ENCODE results near the gene KIR3DL2. TPM values are rescaled to one million over a fixed set of nuclear protein-coding genes. Genes with fewer than 3 reads are reported as not detected.
"Not testable (repeated sequence)": the region's sequence is repeated elsewhere in the genome, so short reads cannot be mapped to it uniquely, and the experiment has no call there.

The KIR3DL2 gene
- total RNA-seq, 1 donor from 2014 or later = not detected

DNA sequence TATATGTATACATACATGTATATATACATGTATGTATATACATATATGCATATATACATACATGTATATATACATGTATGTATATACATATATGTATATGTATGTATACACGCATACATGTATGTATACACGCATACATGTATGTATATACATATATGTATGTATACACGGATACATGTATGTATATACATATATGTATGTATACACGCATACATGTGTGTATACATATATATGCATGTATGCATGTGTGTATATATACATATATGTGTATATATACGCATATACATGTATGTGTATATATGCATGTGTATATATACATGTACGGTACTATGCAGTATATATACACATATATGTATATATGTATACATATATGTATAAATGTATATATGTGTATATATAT lies 53.1 kb downstream of the KIR3DL2 start:
- H3K4me3 ChIP-seq (ENCODE audit: low read depth, low read length) = no peak overlapping the region
- TF ChIP-seq, protein P1, sequence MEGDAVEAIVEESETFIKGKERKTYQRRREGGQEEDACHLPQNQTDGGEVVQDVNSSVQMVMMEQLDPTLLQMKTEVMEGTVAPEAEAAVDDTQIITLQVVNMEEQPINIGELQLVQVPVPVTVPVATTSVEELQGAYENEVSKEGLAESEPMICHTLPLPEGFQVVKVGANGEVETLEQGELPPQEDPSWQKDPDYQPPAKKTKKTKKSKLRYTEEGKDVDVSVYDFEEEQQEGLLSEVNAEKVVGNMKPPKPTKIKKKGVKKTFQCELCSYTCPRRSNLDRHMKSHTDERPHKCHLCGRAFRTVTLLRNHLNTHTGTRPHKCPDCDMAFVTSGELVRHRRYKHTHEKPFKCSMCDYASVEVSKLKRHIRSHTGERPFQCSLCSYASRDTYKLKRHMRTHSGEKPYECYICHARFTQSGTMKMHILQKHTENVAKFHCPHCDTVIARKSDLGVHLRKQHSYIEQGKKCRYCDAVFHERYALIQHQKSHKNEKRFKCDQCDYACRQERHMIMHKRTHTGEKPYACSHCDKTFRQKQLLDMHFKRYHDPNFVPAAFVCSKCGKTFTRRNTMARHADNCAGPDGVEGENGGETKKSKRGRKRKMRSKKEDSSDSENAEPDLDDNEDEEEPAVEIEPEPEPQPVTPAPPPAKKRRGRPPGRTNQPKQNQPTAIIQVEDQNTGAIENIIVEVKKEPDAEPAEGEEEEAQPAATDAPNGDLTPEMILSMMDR (conservative IDR thresholded peaks at IDR 0.05; ENCODE audit: low read depth, low read length) = no peak
- DNase-seq (ENCODE audit: low read depth) = no peak

- DNase-seq (ENCODE audit: low read depth); H3K4me3 ChIP-seq (ENCODE audit: low read depth, low read length): not testable (repeated sequence)
These were observed 54.0 kb downstream of the KIR3DL2 start for GRCh38 chr19:54904261-54904660.

DNA sequence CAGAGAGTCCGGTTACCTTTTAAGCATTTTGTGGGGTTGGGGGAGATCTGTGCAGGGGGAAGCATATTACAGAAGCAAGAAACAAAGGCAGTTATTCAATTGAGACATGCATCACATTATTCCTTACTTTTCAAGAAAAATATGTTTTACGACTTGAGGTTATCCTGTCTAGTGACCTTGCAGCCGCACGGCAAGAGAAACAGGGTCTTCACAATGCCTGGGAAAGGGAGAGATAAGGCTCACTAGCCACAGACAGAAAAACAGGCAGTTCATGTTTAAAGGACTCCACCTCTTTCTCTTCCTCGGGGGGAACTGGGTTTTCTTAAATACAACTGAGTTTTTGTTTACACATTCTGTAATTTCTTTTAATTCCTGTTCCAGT lies 55.2 kb downstream of the KIR3DL2 start:
- TF ChIP-seq, protein P1 (conservative IDR thresholded peaks at IDR 0.05; ENCODE audit: low read depth, low read length) = no peak

GRCh38 chr19:54905803-54906511 lies 55.7 kb downstream of the KIR3DL2 start, which contains the start of gene NCR1:
TSS of gene NCR1 (plus strand) at chr19:54906148. CDS start at chr19:54906188, 40 bp downstream.
- TF ChIP-seq, protein P1 (conservative IDR thresholded peaks at IDR 0.05; ENCODE audit: low read depth, low read length) = no peak
- DNase-seq (ENCODE audit: low read depth) = no peak
- H3K4me3 ChIP-seq (ENCODE audit: low read depth, low read length) = no peak within 1 kb of the TSS

More for the DNA sequence above, 55.2 kb downstream of the KIR3DL2 start:
- DNase-seq (ENCODE audit: low read depth) = no peak
- H3K4me3 ChIP-seq (ENCODE audit: low read depth, low read length) = no peak overlapping the region

- H3K4me3 ChIP-seq (ENCODE audit: low read depth, low read length) = no peak overlapping the region
- no peak for DNase-seq (ENCODE audit: low read depth)
- TF ChIP-seq, protein P1 (conservative IDR thresholded peaks at IDR 0.05; ENCODE audit: low read depth, low read length) = no peak
These were observed 56.6 kb downstream of the KIR3DL2 start for GRCh38 chr19:54906819-54907218.

GRCh38 chr19:54907899-54908298 lies 57.7 kb downstream of the KIR3DL2 start:
- not testable (repeated sequence) for DNase-seq (ENCODE audit: low read depth)

More at GRCh38 chr19:54907899-54908298, 57.7 kb downstream of the KIR3DL2 start:
- not testable (repeated sequence) for H3K4me3 ChIP-seq (ENCODE audit: low read depth, low read length)

Other genes starting within 250 kb of the KIR3DL2 start
- not detected in 2 replicates for gene LILRB1, start 220.0 kb upstream of the KIR3DL2 start, total RNA-seq
- gene LILRB4, start 187.5 kb upstream of the KIR3DL2 start, total RNA-seq = not detected in 2 replicates
- gene KIR3DL3, start 126.0 kb upstream of the KIR3DL2 start, total RNA-seq = not detected in 2 replicates
- gene KIR2DL3, start 111.9 kb upstream of the KIR3DL2 start, total RNA-seq = not detected in 2 replicates
- gene KIR2DL1, start 80.7 kb upstream of the KIR3DL2 start, total RNA-seq = not detected in 2 replicates
- not detected in 2 replicates for gene KIR2DL4, start 46.8 kb upstream of the KIR3DL2 start, total RNA-seq
- gene KIR3DL1, start 34.0 kb upstream of the KIR3DL2 start, total RNA-seq = not detected in 2 replicates
- not detected in 2 replicates for gene KIR2DS4, start 17.8 kb upstream of the KIR3DL2 start, total RNA-seq
- not detected in 2 replicates for gene FCAR, start 23.8 kb downstream of the KIR3DL2 start, total RNA-seq
- not detected in 2 replicates for gene NCR1, start 55.7 kb downstream of the KIR3DL2 start, total RNA-seq
- not detected in 2 replicates for gene NLRP7, start 97.1 kb downstream of the KIR3DL2 start, total RNA-seq
- 12.4 and 28.3 TPM in 2 replicates for gene NLRP2, start 115.9 kb downstream of the KIR3DL2 start, total RNA-seq
- not detected in 2 replicates for gene GP6, start 187.8 kb downstream of the KIR3DL2 start, total RNA-seq
- 13.8 and 21.1 TPM in 2 replicates for gene RDH13, start 212.7 kb downstream of the KIR3DL2 start, total RNA-seq
- gene EPS8L1, start 225.4 kb downstream of the KIR3DL2 start, total RNA-seq = 17.3 and 33.8 TPM in 2 replicates

Measured in epithelial cell of proximal tubule (primary cell).